Dermis blood vessel endothelial cell (primary cell): ENCODE measurements around the gene OTOA. TPM values are rescaled to one million over a fixed set of nuclear protein-coding genes. Genes with fewer than 3 reads are reported as not detected.
"Not testable (repeated sequence)": the region's sequence is repeated elsewhere in the genome, so short reads cannot be mapped to it uniquely, and the experiment has no call there.

Source experiments
- DNase-seq: peaks from one replicate; pipeline ENCODE4 v3.0.0; 2010
- total RNA-seq: library from RNA; depleted of rRNA; stranded (reverse); fragments of >200 nt; gene quantifications from 2 replicates; pipeline ENCODE4 v1.2.3, GENCODE V29; 2014

OTOA gene
- total RNA-seq, 1 donor from 2014 or later: not detected

DNA sequence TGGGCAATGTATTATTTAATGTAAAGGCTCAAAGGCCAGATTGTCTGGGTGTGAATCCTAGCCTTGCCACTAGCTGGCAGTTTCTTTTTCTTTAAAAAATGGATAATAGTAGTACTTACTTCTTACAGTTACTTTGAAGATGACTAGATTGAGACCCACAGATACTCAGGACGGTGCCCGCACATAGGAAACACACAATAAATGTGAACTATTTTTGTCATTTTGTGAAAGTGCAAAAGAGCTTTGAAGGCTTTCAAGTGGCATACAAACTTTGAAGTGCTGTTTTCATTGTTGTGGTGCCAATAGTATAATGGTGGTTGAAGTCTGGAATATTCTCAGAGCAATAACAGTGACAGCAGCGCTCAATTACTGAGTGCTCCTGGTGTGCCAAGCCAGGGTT is 63.6 kb downstream of the OTOA start:
- DNase-seq: no peak

- DNase-seq: not testable (repeated sequence)
Measured at GRCh38 chr16:21731233-21731632, 67.5 kb downstream of the OTOA start.

- DNase-seq: not testable (repeated sequence)
Measured at GRCh38 chr16:21740637-21741036, 76.9 kb downstream of the OTOA start.

DNA sequence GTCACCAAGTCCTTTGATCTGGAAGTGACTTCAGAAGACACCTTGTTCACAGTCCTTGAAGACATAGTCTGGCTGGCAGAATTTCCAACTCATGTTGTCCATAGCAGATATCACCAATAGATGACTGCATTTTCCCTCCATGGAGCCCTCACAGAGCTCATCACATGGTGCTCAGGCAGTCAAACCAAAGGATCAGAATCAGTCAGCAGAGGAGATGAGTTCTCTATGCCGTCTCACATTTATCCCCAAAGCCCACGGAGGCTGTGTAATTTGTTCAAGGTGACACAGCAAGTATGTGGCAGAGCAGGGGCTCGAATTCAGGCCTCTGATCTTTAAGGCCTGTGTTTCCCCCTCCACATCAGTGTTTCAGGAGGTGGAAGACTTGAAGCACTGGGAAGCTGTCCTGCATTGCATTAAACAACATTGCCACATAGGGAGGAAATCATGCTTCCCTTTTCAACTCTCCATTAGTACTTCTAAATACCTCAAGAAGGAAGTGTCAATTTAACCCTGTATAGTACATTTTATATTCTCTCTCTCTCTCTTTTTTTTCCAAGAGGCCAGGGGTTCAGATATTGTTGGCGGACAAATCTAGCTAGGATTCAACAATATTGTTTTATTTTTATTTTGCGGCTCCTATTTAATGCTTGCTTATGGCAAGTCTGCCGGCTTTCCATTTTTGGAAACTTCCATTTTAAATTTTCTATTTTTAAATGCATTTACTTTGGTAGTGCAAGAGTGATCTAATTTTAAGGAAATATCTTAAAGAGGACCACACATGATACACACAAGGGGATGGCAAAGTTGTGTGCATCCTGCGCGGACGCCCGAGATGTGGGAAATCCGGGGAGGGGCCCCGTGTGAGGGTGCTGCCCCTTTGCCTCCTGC is 92.7 kb downstream of the OTOA start:
- DNase-seq: not testable (repeated sequence)

GRCh38 chr16:21757080-21757671 is 93.4 kb downstream of the OTOA start:
- DNase-seq: not testable (repeated sequence)

DNA sequence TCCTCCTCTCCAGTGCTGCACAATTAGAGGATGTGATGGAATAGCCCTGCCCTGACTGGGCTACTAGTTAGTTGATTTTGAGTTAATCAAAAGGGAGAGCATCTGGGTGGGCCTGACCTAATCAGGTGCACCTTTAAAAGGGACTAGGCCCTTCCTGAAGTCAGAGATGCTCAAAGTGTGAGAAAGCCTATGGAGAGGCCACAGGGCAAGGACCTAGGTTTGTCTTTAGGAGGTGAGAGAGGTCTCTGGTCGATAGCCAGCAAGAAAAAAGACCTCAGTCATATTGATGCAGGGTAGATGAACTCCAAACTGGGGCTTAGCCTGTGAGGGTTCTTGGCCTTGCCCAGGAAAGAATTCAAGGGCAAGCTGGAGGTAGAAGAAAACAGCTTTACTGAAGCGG is 104.5 kb downstream of the OTOA start:
- DNase-seq: not testable (repeated sequence)

DNA sequence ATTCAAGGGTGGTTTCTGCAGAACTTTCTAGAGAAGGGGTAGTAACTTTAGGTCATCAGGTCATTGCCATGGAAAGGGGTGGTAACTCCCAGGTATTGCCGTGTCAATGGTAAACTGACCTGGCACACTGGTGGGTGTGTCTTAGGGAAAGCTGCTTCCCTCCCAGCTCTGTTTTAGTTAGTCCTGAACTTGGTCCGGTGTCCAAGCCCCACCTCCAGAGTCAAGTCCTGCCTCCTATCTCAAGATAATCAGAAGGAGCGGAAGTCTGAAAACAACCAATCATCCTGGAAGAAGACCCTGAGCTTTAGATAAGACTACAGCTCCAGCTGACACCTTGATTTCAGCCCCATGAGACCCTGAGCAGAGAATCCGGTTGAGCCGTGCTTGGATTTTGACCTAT is 105.0 kb downstream of the OTOA start:
- not testable (repeated sequence) for DNase-seq

DNA sequence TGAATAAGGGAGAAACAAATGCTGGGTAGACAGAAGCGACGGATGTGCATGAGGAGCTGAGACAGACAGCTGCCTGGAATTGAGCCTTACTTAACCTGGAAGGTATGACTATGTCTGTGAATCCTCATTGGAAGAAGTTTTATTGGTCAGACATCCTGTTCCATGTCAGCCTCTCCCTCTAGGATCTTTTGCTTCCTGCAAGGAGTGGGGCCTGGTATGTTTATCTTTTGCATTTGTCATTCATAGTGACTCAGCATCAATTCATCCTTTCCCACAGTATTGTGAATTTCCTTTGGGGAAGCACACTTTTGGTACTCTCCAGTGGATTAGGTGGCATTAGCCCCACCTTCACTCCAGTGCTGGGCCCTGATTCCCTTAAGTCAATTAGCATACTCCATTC is 105.5 kb downstream of the OTOA start:
- DNase-seq: peak; percentile 65

- not testable (repeated sequence) for DNase-seq
Measured at GRCh38 chr16:21770584-21770983, 106.8 kb downstream of the OTOA start.

GRCh38 chr16:21772547-21773206 is 108.9 kb downstream of the OTOA start:
- not testable (repeated sequence) for DNase-seq

DNA sequence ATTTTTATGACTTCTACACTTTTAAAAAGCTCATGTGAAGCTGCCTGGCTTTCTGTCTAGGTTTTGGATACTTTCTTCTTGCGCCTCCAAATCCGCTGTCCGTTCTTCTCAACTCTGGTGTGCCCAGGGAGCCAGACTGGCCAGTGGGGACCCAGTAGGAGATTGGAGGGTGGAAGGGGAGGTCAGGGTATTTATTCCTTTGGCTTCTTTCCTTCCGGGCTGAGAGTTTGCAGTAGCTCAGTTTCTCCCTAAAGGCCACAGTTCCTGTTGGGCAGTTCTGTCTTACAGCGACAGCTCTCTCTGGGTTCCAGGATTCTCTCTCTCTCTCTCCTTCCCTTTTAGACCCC is 109.4 kb downstream of the OTOA start:
- not testable (repeated sequence) for DNase-seq

DNA sequence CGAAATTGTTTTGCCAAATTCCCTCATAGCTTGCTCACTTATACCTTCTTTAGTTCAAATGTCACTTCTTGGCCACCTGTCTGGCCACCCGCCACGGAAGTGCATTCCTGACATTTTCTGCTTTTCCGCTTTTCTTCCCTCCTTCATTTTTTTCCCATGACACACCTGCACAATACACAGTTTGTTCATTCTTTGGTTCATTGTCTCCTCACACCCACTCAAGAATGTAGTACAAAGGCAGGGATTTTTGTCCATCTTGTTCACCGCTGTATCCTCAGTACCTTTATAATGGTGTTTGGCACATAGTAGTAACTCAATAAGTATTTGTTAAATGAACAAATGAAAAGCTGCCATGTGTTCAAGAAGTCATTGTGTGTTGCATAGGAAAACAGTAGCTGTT is 116.8 kb downstream of the OTOA start:
- not testable (repeated sequence) for DNase-seq

GRCh38 chr16:21790506-21790905 is 126.7 kb downstream of the OTOA start:
- not testable (repeated sequence) for DNase-seq

DNA sequence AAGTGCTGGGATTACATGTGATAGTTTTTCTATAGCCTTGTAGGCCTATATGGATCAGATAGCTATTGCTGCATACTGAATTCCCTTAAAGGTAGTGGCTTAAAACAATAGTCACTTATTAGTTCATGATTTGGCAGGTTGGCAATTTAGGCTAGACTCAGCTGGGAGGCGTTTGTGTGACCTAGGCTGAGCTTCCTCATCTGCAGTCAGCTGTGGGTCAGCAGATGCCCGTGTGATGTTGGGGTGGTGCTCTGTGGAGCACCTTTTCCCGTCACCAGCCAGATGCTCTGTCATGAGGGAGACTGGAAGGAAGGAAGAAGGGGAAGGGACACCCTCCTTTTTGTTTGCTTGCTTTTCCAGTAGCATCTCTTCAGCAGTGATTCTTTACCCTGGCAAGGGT is 129.5 kb downstream of the OTOA start:
- DNase-seq: not testable (repeated sequence)

DNA sequence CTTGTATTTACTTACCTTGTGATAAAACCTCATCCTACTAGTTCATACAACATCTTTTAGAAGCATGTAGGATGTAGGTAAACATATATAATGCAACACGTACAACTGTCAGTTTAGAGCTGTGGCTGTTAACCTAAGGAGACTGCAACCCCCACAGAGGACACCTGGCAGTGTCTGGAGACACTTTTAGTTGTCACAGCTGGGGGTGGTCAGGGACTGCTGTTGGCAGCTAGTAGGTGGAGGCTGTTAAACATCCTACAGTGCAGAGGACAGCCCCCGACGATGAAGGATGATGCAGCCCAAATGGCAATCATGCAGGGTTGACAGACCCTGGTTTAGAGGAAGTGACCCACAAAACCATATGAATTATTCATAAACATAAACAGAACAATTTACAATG is 134.8 kb downstream of the OTOA start:
- DNase-seq: not testable (repeated sequence)

- peak; percentile 79 for DNase-seq
Measured at GRCh38 chr16:21801538-21802374, 138.0 kb downstream of the OTOA start.

GRCh38 chr16:21802375-21802663 is 138.6 kb downstream of the OTOA start:
- not testable (repeated sequence) for DNase-seq

Other genes starting within 250 kb of the OTOA start
- gene METTL9, start 64.4 kb upstream of the OTOA start, total RNA-seq: 200 and 265 TPM in 2 replicates
- gene IGSF6, start 11.4 kb upstream of the OTOA start, total RNA-seq: not detected in 2 replicates
- 16.6 and 36.1 TPM in 2 replicates for gene NPIPB4, start 193.8 kb downstream of the OTOA start, total RNA-seq